Ammon's horn (tissue), 1 donor: ENCODE measurements around the gene BBS9.
"Not testable (repeated sequence)": the region's sequence is repeated elsewhere in the genome, so short reads cannot be mapped to it uniquely, and the experiment has no call there.

Source experiments
- DNase-seq: peaks from one replicate; pipeline ENCODE4 v3.0.0-alpha.2; 2016; ENCODE audit warnings: low spot score

BBS9 gene

DNA sequence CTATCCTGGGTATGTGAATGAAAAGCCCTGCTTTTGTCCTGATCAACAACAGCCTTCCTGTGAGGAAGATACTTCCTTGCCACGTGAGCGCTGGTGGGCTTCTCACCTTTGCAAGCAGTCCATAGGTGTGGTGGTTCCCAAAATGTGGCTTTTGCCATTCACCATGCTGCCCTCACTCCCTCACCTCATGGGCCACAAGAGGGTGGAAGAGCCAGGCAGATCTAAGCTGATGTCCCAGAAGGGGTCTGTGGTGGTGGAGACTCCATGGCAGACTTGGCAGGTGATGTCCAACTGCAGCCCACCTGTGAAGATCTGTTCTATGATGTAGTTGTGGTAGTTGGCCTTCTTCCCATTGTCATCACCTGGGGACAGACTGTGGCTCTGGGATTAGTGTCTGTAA is 147.4 kb downstream of the BBS9 start:
- DNase-seq, result no peak

DNA sequence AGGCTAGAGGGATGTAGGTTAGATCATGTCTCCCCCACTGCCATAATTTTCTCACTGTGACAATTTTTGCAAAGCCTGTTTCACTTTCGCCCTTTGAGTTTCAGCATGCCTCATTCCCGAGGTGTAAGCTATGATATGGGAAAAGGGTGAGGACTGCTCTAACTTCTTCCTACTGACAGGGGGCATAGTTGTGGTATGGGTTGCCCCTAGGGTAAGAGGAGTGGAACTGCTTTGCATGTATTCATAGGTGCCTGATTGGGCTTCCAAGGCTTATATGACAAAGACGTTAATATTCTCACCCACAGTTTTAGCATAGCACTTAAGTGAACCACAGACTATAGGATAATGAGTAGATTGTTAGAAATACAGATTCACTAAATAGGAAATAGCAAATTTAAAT is 148.7 kb downstream of the BBS9 start:
- DNase-seq, result no peak

DNA sequence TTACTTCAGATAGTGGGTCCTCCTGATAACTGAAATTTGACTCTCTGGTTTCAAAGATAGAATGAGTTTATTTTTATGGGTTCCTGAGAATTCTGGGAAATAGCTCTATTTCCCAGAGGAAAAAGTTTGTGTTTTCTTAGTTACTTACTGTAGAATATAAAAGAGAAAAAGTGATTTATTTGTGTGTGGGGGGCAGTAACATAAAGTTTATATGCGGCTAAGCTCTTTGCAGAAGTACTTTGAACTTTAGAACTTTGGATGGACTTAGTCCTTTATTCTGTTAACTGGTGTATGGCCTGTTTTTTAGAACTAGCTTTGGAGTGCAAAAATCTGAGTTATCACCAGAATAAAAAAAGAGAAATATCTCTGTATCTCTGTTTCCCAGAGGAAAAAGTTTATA is 157.1 kb downstream of the BBS9 start:
- DNase-seq, result no peak

DNA sequence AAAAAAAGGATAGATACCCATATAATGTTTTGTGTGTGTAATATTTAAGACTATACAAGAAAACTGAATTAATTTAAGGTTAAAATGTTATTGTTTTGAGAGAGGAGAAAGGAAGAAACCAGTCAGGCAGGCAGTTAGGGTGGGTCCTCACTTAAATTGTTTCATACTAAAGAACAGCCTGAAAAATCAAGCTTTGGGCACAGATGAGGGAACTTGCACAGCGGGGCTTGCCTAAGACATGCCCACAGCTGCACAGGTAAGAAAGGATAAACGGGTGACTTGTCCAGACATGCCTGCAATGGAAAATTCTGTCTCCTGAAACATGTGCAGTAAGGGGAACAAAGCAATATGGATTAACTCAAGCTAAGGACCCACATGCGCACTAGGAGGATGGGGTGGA is 158.4 kb downstream of the BBS9 start:
- DNase-seq, result no peak

DNA sequence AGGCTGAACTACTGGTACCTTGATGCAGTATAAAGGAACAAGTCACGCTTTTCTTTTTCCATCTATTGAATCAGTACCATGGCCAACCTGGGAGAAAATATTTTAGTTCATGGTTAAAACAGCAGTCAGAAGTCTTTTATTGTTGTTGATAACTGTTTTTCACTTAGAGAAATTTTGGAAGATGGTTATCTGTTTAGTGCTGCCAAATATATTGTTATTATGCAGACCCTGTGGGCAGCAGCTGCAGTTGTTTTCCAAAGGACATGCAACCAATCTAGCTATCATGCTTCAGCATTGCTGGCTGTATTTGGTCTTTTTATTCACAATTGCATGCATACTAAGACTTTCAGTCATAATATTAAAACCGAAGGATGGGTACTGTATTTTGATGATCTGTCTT is 169.5 kb downstream of the BBS9 start:
- DNase-seq, result no peak

DNA sequence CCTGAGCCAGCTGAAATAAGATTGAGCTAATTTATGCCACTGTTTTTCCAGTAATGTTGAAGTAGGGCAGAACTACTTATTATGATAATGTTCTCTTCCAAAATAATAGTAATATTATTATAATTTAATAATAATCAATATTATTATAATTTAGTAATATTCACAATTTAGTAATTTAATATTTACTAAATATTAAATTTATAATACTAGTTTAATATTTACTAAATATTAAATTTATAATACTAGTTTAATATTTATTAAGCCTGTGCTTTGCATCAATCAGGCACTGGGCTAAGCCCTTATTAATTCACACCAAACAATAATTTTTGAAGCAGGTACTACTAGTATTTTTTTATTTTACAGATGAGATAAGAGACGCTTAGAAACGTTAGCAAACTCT is 170.1 kb downstream of the BBS9 start:
- DNase-seq, result no peak

DNA sequence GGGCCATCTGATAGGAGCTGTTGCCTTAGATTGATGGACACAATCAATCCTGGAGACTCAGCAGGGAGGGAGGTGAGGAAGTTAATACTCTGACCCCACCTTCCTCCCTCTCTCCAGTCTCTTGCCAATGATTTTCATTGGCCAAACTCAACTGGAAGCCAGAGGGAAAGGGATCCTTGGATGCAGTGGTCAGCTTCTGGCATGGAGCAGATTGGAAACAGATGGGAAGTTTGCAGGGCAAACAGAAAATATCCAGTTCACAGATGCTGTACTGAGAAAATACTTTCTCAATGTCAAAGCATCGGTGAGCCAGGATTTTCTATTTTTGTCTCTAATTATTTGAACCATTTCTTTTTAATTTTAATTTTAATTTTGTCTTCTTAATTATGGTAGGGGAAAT is 170.8 kb downstream of the BBS9 start:
- no peak for DNase-seq

DNA sequence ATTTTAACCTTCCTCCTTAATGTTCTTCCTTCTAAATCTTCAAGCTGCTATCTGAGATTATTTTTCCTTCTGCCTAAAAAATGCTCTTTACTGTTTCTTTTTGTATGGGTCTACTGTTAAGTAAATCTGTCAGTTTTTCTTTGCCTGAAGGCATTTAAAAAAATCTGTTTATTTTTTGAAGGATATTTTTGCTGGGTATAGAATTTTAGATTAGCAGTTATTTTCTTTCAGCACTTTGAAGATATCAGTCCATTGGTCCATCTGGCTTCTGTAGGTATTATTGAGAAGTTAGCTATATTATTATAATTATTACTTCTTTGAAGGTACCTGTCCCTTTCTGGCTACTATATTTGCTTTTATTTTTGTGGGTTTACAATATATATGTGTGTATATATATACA is 171.4 kb downstream of the BBS9 start:
- no peak for DNase-seq

DNA sequence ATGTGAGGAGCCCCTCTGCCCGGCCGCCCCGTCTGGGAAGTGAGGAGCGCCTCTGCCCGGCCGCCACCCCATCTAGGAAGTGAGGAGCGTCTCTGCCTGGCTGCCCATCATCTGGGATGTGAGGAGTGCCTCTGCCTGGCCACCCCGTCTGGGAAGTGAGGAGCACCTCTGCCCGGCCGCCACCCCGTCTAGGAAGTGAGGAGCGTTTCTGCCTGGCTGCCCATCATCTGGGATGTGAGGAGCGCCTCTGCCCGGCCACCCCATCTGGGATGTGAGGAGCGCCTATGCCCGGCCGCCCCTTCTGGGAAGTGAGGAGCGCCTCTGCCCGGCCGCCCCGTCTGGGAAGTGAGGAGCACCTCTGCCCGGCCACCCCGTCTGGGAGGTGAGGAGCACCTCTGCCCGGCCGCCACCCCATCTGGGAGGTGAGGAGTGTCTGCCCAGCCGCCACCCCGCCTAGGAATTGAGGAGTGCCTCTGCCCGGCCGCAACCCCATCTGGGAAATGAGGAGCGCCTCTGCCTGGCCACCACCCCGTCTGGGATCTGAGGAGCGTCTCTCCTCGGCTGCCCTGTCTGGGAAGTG is 174.7 kb downstream of the BBS9 start:
- not testable (repeated sequence) for DNase-seq

DNA sequence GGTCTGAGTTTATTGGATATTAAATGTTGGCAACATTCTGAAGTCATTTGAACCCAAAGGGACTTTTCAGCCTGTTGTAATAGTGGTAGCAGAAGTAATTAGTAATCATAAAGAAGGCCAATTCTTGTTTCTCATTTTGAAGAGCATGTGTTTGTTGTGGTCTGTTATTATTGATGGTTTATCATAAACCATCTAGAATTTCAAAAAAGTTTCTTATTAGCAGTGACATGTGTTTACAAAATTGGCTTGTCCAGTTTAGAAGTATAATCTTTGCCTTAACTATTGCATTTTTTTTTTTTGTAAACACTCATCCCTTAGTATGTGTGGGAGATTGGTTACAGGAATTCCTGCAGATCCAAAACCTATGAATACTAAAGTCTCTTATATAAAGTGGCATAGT is 177.8 kb downstream of the BBS9 start:
- no peak for DNase-seq

DNA sequence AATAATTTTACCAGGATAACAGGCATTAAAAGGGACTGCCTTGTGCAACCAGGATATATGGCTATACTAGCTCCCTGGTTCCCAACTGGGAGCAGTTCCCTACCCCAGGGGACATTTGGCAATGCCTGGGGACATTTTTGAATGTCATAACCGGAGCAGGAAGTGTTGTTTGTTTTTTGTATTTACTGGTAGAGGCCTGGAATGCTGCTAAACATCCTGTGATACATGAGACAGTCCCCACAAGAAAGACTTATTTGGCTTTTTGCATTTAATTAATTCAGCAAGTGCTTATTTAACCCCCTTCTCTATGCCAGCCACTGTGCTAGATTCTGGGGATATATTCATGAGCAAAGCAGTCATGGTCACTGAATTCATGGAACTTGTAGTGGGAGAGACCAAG is 181.2 kb downstream of the BBS9 start:
- DNase-seq, result no peak

DNA sequence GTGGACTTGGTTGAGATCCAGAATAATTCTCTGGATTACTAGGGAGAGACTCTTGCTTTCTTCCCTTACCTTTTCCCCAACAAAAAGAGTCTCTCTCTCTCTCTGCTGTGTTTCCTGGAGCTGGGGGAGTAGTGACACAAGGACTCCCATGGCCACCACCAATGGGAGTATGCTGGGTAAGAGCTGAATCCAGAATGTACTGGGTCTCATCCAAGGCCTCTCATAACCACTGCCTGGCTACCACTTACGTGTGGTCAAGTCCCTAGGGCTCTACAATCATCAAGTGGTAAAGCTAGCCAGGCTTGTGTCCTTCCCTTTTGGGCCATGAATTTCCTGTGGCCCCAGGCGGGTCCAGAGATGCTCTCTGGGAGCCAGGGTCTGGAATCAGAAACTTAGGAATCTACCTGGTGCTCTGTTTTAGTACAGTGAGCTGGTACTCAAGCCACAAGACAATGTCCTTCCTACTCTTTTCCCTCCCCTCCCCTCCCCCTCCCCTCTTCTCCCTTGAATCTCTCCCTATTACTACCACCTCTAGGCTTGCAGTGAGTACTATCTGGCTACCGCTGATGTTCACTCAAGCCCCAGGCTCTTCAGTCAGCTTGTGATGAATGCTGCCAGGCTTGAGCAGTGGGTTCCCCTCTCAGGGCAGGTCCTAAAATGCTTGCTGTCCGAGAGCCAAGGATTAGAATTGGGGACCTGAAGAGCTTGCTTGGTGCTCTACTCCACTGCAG is 196.6 kb downstream of the BBS9 start:
- no peak for DNase-seq

DNA sequence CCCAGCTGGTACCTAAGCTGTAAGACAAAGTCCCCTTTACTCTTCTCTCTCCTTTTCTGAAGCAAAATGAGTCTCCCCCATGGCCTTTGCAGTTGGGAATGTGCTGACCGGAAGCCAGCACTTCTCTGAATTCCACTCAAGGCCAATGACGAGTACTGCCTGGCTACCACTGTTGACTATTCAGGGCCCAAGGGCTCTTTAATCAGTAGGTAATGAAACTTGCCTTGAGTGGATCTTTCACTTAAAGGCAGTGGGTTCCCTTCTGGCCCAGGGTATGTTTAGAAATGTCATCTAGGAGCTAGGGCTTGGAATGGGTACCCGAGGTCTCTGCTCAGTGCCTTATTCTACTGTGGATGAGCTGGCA is 197.1 kb downstream of the BBS9 start:
- no peak for DNase-seq

DNA sequence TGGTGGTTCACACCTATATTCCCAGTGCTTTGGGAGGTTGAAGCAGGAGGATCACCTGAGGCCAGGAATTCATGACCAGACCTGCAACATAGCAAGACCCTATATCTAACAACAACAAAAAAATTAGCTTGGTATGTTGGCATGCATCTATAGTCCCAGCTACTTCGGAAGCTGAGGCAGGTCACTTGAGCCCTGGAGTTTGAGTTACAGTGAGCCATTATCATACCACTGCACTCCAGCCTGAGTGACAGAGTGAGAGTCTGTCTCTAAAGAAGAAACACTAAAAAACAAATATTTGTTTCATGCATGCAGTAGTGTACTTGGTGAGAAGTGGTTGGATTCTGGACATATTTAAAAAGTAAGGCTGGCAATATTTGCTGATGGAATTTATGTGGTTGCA is 198.1 kb downstream of the BBS9 start:
- DNase-seq, result no peak

DNA sequence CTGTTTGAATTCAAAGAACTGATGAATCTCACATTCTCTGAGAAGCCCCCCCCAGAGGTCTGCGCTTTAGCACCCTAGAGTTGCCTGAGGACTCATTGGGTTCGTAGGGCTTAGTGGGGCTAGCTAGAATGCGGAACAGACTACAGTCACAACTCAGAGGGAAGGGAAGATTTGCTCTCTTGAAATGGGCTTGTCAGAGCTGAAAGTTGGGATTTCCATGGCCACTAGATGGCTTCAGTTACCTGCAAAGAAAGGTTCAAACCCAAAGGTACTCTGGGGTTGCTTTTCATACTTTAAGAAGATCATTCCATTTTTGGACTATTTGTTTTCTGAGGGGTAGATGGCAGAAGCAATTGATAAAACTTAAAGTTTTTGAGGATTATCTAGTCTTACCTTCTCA is 205.0 kb downstream of the BBS9 start:
- DNase-seq, result no peak

DNA sequence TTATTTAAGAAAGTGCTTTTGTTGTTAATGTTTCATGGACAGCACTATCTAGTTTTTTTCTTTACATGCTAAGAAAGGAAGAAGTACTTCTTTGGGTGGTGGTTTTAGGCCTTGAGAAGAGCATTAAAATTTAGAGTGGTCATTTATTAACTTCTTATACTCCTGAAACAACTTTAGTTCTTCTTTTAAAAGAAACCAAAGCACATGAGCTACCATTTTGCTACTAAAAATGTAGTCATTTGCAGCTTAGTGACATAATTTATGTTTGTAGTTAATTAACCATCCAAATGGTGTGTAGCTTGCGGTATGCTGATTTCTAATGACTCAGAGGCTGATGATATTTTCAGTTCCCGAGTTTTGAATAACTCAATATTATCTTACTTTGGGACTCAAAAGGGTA is 207.5 kb downstream of the BBS9 start:
- no peak for DNase-seq

DNA sequence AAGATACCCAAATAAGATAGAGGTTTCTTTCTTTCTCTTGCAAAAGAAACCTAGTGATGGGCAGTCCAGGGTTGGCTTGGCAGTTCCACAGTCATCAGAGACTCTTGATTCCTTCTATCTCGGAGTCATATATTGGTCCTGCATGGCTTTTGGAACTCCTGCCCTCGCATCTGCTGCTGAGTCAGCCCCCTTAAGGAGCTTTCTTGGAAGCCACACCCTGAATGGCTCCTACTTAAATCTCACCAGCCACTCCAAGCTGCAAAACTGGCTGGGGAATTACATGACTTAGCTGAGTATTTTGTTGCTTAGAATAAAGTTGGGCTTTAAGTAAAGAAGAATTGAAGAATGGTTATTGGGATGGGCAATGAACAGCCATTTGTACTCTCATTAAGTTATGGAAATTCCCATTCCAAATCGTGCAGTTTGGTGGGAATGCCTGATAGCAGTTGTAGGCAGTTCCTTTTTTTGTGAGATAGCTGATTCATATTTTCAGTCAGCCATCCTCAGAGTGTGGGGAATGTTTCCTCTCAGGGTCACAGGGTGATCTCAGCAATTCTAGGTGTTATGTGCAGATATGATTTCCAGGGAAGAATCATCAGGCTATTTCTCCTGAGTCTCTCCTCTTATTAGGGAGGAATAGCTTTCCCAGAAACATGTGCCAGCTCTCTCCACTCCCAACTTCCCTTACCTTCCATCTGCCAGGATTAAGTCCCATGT is 209.9 kb downstream of the BBS9 start:
- DNase-seq, result no peak

DNA sequence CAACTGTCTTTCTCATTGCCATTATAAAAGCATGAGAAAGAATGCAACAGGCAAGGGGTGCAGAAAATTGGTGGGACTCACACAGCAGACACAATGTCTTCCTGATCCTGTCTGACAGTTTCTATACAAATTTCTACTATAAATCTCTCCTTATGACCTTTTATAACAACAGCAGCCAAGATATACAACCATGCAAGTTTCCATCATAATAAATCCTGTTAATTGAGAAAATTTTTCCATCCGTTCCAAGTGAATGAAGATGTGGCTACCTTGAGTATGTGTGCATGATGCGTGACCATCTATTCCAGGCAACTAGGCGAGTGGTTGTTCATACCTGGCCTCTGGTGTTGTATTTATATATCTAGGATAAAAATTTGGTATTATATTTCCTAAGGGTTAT is 216.7 kb downstream of the BBS9 start:
- no peak for DNase-seq

DNA sequence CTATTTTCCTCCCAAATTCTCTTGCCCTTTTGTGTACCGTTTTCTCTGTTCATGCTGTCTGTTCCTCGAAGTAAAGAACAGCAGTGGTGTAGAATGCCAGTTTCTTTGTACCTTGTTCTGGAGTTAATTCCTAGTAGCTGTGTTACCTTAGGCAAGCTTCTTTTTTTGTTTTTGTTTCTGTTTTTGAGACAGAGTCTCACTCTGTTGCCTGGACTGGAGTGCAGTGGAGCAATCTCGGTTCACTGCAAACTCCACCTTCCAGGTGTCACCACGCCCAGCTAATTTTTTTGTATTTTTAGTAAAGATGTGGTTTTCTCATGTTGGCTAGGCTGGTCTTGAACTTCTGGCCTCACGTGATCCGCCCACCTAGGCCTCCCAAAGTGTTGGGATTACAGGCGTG is 221.2 kb downstream of the BBS9 start:
- DNase-seq, result no peak

DNA sequence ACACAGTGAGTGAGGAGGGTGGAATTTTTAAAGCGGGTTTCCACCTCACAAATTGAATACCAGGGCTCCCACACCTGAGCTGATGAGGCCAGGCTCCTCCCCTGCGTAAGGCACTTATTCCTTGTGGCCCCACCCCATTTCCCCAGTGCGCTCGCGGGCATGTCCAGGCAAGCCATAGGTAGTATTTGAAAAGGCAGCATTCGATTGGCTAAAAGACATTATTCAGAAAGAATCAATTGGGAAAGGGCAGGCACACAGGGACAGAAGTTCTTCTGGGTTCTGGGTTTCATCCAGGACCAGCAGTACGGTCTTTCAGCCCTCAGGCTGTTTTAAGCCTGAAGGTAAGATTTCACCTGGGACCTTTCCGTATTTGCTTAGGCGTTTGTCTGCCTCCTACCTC is 222.3 kb downstream of the BBS9 start:
- no peak for DNase-seq

DNA sequence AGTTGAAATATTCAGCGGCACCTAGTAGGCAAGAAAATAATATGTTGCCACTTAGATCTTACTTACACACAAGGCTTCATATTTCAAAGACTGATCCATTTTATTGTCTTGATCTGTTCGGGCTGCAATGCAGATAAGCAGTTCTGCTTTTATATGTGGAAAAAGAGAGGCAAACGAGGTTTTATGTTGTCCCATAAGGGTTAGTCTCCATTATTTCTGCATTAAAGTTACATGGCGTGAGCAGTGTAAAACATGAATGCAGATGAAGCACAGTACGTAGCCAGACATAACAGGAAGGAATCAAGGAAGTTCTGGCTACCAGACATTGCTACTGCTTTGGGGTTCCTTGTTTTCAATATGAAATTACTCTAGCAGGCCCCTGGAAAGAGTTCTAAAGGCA is 224.8 kb downstream of the BBS9 start:
- no peak for DNase-seq

DNA sequence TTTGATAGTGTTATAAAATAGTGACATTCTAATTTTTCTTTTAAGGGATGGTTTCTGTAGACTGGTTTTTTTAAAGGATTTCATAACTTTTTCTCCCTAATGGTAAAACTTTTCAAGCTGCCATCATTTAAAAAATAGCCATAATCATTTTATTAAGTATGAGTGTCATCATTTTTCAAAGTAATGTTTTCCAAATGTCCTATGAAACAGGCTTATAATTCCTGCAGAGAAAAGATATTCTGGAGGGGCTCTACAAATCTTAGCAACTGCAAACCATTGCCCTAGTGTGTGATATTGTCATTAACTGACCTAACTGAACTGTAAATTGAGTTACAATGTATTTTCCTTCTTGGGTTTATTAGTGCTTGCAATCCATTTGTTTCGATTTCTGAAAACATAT is 226.0 kb downstream of the BBS9 start:
- DNase-seq, result no peak

DNA sequence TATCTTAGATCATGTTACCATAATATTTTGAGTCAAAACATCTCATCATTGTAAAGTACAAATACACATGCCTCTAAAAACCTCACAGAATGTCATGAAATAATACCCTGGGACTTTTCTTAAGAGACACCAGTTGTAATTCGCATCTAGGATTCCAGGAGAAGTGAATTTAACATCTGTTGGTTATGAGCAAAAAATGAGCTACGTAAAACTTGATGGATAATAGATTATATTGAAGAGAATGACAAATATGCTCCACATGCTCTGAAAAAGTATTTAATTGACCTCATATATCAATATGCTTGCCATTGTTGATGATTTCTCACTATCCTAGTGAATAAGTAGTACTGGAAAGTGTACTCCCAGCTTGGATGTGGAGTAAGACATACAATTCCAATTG is 227.0 kb downstream of the BBS9 start:
- no peak for DNase-seq

DNA sequence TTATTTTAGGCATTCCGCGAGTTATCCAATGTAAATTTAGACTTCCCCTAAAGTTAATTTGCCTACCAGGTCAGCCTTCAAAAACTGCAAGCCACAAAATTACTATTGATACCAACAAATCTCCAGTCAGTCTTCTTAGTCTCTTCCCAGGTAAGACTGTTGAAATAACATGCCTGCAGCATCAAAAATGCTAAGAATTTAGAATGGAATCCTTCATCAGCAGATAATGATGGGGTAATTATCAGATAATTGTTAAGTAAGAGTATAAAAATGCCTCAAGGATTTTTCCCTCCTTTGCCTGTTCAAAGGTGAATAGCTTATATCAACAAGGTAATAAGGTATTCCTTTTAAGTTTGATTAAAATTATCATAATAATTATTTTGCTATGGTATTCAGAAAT is 228.5 kb downstream of the BBS9 start:
- DNase-seq, result no peak
